GM12878 (cell line): ENCODE data around the gene NR6A1. TPM values are rescaled to one million over a fixed set of nuclear protein-coding genes. Genes with fewer than 3 reads are reported as not detected.

Experiments used
- BMI1 ChIP-seq: fragments of 450-650 bp; IDR thresholded peaks from 2 replicates; pipeline ENCODE4 v1.6.1; 2016; ENCODE audit warnings: mild to moderate bottlenecking, moderate library complexity, borderline replicate concordance
- ESRRA ChIP-seq: IDR thresholded peaks from 2 replicates; pipeline ENCODE4 v1.6.1; 2012; ENCODE audit warnings: mild to moderate bottlenecking, low read length, improper control_type of control experiment
- IKZF1 ChIP-seq: fragments of 450-650 bp; conservative IDR thresholded peaks from 2 replicates; pipeline ENCODE4 v1.6.1; 2017; ENCODE audit warnings: antibody characterized with exemption, mild to moderate bottlenecking
- IRF4 ChIP-seq: IDR thresholded peaks from 2 replicates; pipeline ENCODE4 v1.6.1; 2011; ENCODE audit warnings: low read depth, low read length
- MYB ChIP-seq: fragments of 150-350 bp; IDR thresholded peaks from 2 replicates; pipeline ENCODE4 v1.6.1; 2014; ENCODE audit warnings: mild to moderate bottlenecking, low read depth, low read length, borderline replicate concordance
- NRF1 ChIP-seq: conservative IDR thresholded peaks from 2 replicates; pipeline ENCODE4 v1.6.1; 2011; ENCODE audit warnings: mild to moderate bottlenecking, low read depth, low read length, improper control_type of control experiment
- WRNIP1 ChIP-seq: IDR thresholded peaks from 2 replicates; pipeline ENCODE4 v1.6.1; 2011; ENCODE audit warnings: low read depth, low read length, improper control_type of control experiment, borderline replicate concordance
- YY1 ChIP-seq: IDR thresholded peaks from 2 replicates; pipeline ENCODE4 v1.6.1; 2011; ENCODE audit warnings: low read depth, mild to moderate bottlenecking, low read length
- polyA plus RNA-seq, 11 experiments: library from polyadenylated mRNA; depleted of rRNA in 4 of 11; unstranded in 6 of 11; stranded (reverse) in 5 of 11; fragments of >200 nt; fragmentation: Nextera tagmentation in 4 of 11; fragmentation: Illumina TruSeq in 1 of 11; extraction: Ambion mirVana in 4 of 11; extraction: Trizol in 1 of 11; gene quantifications; 1 replicate in 1 of 11; 2 replicates in 10 of 11; pipeline versions ENCODE4 v1.2.1 to v1.2.3, GENCODE V29; 2011 to 2016; ENCODE audit warnings: inconsistent platforms in 2 of 11, missing spikeins in 2 of 11, low read depth in 1 of 11
- total RNA-seq, 4 experiments: library from RNA; depleted of rRNA in 3 of 4; stranded (reverse); fragments of >200 nt in 3 of 4; fragmentation: Illumina TruSeq in 1 of 4; extraction: Trizol in 1 of 4; gene quantifications; 2 replicates each; pipeline versions ENCODE4 v1.2.1 to v1.2.3, GENCODE V29; 2013 to 2021
- TF ChIP-seq, protein P1 (sequence below): fragments of 450-650 bp; IDR thresholded peaks from 2 replicates; pipeline ENCODE4 v1.6.1; 2017; ENCODE audit warnings: mild to moderate bottlenecking, low read depth, inconsistent platforms; ENCODE audit not compliant: poor library complexity, severe bottlenecking
- TF ChIP-seq, protein P2 (sequence below): IDR thresholded peaks from 2 replicates; pipeline ENCODE4 v1.6.1; 2011; ENCODE audit warnings: low read depth, low read length, improper control_type of control experiment, borderline replicate concordance
- TF ChIP-seq, protein P3 (sequence below): fragments of 450-650 bp; IDR thresholded peaks from 2 replicates; pipeline ENCODE4 v1.6.1; 2014; ENCODE audit warnings: mild to moderate bottlenecking
- TF ChIP-seq, protein P4 (sequence below): fragments of 450-650 bp; IDR thresholded peaks from 2 replicates; pipeline ENCODE4 v1.6.1; 2017; ENCODE audit warnings: low read depth, mild to moderate bottlenecking, moderate library complexity
- TF ChIP-seq, protein P5 (sequence below): IDR thresholded peaks from 2 replicates; pipeline ENCODE4 v1.6.1; 2012; ENCODE audit warnings: low read depth, low read length, improper control_type of control experiment
- TF ChIP-seq, protein P6 (sequence below), 3 experiments: IDR thresholded peaks in 2 of 3; conservative IDR thresholded peaks in 1 of 3; 2 replicates each; pipeline ENCODE4 v1.5.1; 2011; ENCODE audit warnings: low read depth in 3 of 3, low read length in 3 of 3, mild to moderate bottlenecking in 3 of 3, control low read depth in 2 of 3, moderate library complexity in 2 of 3, inconsistent platforms in 1 of 3, mixed read lengths in 1 of 3; ENCODE audit not compliant: control insufficient read depth in 2 of 3, insufficient read depth in 1 of 3; ENCODE audit errors: extremely low read depth in 1 of 3

The NR6A1 gene
- total and polyA plus RNA-seq, 10 of the 15 experiments (the other 5 are each of a cell fraction or from before 2014, with no cell fraction given), result 1.2 to 9.2 (median 4.6) TPM

DNA sequence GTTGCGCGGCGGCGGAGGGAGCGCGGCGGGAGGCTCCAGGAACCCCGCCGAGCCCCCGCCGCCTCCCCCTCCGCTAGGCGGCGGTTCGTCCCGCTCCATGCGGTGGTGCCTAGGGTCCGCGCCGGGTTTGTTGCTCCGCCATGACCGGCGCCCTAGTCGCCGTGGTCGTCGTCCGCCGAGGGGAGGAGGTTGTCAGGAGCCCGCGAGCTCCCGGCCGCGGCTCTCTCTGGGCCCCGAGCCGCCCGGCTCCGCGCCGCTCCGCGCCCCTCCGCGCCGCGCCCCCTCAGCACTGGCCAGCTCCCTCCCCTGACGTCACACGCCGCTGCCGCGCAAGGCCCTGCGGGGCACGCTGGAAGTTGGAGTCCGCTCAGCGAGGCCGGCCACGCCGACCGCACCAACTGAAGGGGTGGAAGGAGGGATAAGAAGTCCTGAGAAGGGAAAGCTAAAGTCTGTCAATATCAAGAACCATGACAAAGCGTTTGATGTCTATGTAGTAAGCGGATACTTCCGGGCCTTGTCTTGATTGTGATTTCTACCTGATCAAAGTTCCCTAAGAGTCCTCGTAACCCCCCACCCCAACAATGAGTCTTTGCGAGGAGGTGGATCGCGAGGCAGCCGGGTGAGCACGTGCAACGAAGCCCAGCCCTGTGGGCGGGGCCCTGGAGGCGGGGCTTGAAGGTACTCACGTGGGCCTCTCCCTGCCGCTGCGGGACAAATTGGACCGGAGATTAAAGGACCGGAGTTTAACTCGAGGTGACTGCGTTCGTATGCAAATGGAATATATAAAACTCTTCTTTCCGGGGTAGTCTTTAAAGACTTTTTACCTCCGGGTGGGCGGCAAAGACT is at the start of gene NR6A1 (continued):
- TF ChIP-seq, protein P1, sequence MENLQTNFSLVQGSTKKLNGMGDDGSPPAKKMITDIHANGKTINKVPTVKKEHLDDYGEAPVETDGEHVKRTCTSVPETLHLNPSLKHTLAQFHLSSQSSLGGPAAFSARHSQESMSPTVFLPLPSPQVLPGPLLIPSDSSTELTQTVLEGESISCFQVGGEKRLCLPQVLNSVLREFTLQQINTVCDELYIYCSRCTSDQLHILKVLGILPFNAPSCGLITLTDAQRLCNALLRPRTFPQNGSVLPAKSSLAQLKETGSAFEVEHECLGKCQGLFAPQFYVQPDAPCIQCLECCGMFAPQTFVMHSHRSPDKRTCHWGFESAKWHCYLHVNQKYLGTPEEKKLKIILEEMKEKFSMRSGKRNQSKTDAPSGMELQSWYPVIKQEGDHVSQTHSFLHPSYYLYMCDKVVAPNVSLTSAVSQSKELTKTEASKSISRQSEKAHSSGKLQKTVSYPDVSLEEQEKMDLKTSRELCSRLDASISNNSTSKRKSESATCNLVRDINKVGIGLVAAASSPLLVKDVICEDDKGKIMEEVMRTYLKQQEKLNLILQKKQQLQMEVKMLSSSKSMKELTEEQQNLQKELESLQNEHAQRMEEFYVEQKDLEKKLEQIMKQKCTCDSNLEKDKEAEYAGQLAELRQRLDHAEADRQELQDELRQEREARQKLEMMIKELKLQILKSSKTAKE, result peak; percentile 99
- TF ChIP-seq IKZF1, result peak; percentile 93
- no peak for TF ChIP-seq BMI1
- TF ChIP-seq WRNIP1, result peak; percentile 38; the same call in 1 of the 2 replicates
- TF ChIP-seq, protein P2, sequence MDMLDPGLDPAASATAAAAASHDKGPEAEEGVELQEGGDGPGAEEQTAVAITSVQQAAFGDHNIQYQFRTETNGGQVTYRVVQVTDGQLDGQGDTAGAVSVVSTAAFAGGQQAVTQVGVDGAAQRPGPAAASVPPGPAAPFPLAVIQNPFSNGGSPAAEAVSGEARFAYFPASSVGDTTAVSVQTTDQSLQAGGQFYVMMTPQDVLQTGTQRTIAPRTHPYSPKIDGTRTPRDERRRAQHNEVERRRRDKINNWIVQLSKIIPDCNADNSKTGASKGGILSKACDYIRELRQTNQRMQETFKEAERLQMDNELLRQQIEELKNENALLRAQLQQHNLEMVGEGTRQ, result peak; percentile 68
- no peak for TF ChIP-seq ESRRA
- TF ChIP-seq MYB, result no peak
- TF ChIP-seq, protein P3, sequence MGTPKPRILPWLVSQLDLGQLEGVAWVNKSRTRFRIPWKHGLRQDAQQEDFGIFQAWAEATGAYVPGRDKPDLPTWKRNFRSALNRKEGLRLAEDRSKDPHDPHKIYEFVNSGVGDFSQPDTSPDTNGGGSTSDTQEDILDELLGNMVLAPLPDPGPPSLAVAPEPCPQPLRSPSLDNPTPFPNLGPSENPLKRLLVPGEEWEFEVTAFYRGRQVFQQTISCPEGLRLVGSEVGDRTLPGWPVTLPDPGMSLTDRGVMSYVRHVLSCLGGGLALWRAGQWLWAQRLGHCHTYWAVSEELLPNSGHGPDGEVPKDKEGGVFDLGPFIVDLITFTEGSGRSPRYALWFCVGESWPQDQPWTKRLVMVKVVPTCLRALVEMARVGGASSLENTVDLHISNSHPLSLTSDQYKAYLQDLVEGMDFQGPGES, result peak; percentile 72
- peak; percentile 76 for TF ChIP-seq YY1
- TF ChIP-seq, protein P4, sequence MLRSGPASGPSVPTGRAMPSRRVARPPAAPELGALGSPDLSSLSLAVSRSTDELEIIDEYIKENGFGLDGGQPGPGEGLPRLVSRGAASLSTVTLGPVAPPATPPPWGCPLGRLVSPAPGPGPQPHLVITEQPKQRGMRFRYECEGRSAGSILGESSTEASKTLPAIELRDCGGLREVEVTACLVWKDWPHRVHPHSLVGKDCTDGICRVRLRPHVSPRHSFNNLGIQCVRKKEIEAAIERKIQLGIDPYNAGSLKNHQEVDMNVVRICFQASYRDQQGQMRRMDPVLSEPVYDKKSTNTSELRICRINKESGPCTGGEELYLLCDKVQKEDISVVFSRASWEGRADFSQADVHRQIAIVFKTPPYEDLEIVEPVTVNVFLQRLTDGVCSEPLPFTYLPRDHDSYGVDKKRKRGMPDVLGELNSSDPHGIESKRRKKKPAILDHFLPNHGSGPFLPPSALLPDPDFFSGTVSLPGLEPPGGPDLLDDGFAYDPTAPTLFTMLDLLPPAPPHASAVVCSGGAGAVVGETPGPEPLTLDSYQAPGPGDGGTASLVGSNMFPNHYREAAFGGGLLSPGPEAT, result peak; percentile 99
- TF ChIP-seq, protein P5, sequence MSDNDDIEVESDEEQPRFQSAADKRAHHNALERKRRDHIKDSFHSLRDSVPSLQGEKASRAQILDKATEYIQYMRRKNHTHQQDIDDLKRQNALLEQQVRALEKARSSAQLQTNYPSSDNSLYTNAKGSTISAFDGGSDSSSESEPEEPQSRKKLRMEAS, result peak; percentile 96
- TF ChIP-seq, protein P6, sequence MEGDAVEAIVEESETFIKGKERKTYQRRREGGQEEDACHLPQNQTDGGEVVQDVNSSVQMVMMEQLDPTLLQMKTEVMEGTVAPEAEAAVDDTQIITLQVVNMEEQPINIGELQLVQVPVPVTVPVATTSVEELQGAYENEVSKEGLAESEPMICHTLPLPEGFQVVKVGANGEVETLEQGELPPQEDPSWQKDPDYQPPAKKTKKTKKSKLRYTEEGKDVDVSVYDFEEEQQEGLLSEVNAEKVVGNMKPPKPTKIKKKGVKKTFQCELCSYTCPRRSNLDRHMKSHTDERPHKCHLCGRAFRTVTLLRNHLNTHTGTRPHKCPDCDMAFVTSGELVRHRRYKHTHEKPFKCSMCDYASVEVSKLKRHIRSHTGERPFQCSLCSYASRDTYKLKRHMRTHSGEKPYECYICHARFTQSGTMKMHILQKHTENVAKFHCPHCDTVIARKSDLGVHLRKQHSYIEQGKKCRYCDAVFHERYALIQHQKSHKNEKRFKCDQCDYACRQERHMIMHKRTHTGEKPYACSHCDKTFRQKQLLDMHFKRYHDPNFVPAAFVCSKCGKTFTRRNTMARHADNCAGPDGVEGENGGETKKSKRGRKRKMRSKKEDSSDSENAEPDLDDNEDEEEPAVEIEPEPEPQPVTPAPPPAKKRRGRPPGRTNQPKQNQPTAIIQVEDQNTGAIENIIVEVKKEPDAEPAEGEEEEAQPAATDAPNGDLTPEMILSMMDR (IDR thresholded peaks at IDR 0.05 in 2 of 3, conservative IDR thresholded peaks at IDR 0.05 in 1 of 3; ENCODE audit: control insufficient read depth in 2 of 3, extremely low read depth in 1 of 3, insufficient read depth in 1 of 3, low read depth in 3 of 3, low read length in 3 of 3), result peak in 2 of 3 experiments; percentile 19 to 22; a peak in 3 of 6 replicates
- peak; percentile 47; the same call in 1 of the 2 replicates for TF ChIP-seq IRF4
- 0 out of 2 replicates have a peak, but pooled peaks have one; percentile 28 for TF ChIP-seq NRF1
